HG03175 (cell line): ENCODE measurements around the gene RDH13.

Experiments
- ATAC-seq: cut with Tn5 transposase; IDR thresholded peaks from one replicate; pipeline ENCODE4 v1.9.1; 2021; ENCODE audit warnings: mild to moderate bottlenecking, moderate library complexity; ENCODE audit not compliant: unreplicated experiment

The RDH13 gene

DNA sequence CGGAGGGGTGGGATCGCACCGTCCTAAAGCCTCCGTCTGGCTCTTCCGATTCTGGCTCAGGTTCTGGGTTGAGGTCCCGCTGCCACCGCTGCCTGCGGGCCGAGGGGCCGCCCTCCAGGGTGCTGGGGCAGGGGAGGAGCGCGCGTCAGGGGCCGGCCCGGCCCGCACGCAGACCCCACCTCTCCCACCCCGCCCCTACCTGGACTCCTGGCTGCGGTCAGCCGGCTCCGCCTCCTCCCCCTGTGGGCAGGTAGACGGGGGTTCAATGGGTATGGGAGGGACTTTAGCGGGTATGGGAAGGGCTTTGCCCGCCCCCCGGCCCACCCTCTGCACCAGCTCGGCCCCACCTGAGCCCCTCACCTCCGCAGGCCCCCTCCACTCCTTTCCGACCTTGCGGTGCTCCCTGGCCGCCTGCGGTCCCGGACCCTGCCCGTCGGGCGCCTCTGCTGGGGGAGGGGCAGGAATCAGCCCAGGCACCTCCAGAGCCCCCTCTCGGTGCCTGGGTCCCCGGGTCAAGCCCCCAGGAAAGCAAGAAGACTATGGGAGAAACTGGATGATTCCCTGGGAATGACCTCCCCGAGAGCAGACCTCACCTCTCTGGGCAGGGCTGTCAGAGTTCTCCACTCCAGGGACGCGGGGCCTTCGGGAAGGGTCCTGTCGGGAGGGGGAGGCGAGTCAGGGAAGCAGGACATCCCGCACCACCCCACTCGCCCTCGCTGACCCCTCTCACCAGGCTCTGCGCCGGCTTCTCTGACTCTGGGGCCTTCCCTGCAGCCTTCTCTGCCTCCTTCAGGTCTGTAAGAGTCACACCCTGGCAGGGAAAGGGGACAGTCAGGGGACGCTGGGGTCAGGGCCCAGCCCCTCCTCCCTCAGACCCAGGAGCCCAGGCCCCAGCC lies 29.7 kb upstream of the RDH13 start:
- no peak for ATAC-seq

DNA sequence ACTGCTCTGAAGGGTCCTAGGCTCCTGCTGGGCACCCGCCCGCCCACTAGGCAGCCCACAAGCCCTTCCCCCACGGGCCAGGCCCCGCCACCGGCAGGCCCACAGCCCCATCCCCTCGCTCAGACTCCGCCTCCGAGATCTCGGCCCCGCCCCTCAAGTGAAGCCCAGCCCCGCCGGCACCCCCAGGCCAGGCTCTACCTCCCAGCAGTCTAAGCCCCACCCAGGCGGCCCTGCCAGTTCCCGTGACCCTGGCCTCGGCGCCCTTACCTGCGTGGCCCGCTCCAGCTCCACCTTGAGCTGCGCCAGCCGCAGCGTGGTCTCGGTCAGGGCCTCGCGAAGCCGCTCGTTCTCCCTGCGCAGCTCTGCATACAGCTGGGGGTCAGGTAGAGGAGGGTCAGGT lies 29.0 kb upstream of the RDH13 start:
- ATAC-seq = no peak

DNA sequence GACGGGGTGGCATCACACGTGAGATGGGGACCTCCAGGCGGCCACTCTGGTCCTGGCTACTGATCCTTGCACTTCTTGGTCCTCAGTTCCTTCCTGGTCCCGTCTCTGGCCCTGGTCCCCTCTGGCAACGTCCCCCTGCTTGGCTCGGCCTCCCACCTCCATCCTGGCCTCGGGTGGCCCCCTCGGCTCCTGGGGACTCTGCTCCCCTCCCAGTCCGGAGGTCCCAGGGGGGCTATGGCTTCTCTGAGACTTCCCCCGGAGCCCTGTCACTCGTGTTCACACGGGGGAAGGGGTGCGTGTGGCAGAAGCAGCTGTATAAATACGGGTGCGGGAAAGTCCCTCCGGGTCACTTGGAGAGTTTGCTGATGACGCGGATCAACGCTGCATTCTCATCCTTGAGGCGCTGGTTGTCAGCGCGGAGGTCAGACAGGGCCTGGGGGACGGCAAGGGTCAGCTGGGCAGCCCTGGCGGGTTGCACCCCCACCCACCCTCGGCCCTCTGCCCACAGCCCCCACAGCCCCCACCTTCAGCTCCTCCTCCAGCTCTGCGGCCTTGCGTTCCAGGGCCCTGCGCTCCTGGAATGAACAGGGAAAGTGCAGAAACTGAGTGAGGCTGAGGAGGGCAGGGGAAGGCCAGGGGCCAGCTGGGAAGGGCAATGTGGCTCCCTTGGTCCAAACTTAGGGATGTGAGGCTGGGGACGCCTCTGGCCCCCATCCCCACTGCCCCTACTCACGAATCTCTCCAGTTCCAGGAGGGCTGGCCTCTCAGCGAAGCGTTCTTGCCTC lies 28.4 kb upstream of the RDH13 start:
- no peak for ATAC-seq

DNA sequence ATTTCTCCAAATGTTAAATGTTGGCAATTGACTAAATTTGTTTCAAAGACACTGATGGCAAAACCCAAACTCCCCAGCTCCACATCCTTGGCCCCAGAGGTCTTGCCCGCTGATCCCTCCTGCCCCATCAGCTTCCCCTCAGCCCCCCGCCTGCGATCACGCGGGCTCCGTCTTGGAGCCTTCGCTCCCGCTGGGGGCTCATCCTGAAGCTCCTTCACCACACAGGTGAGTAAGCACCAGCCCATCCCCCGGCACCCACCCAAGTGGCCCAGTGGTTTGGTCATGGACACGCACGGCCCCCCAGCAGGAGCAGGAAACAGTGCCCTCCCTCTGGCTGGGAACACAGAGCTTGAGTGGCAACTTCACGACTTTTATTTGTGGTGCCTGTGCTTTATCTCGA lies 27.6 kb upstream of the RDH13 start:
- ATAC-seq = no peak

DNA sequence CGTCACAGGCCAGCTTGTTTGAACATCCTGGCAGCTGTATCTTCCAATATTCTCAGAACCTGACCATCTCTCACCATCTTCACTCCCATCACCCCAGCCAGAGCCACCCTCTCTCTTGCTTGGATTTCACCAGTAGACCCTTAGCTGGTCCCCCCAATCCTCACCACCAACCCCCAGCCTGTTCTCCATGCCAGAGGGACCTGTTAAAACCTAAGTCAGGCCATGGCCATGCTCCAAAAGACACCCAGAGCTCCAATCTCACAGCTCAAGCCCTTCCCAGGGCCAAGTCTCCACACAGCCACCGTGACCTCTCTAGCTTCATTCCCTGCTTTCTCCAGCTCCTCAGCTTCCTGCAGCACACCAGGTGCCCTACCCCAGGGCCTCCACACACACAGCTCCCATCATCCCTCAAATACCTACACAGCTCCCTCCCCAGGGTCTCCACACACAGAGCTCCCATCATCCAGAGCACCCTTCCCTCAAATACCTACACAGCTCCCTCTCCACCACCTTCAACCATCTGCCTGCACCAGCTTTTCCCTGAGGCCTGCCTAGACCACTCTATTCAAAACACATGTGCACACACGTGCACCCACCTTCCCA lies 26.5 kb upstream of the RDH13 start:
- no peak for ATAC-seq

DNA sequence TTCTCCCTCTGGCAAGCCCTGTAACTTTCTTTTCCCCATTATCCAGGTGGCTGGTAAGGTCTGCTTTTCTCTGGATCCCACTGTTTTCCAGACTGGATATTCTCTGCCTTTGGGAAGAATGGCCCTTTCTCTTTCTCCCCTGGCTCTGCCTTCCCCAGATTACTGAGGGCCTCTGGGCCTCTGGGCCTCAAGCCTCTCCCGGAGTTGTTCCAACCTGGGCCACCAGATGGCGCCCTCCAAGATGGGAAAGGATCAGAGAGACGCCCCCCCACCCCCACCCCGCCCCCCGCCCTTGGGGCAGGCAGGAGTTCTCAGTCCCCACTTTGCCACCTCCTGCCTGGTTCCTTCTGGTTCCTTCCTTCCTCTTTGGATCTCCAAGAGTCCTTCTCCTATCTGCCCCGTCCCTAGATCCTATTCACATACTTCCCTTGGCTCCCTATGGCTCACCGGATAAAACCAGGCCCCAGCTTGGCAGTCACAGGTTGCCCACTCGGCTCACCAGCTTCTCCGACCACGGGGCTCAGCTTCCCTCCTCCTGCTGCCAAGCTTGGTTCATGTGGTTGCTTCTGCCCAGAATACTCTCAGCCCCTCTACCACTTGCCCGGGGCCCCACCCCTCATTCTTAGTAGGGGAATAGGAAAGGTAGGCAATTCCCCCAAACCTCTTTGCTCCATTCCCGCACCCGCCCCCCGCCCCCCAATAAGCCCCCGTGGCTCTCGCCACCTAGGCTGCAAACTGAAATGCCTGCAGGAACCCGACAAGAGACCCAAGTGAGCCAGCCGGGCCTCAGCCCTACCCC lies 25.8 kb upstream of the RDH13 start:
- no peak for ATAC-seq

DNA sequence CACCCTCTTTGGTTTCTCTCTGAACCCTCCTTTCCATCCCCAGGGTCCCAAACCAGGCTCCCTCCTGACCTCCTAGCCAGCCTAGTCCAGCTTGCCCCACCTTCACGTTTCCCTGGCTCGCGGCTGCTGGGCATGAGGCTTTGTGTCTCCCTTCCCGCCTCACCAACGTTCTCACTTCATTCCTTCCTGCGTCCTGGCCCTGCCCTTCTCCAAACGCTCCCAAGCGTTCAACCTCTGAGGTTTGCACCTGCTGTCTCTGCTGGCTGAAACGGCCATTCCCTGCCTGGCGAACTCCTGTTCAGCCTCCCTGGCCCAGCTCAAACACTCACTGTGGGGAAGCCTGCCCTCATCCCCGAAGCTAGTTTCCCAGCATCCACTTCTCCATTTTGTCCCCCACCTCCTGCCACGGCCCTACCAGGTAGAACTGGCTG lies 25.1 kb upstream of the RDH13 start:
- ATAC-seq = no peak

DNA sequence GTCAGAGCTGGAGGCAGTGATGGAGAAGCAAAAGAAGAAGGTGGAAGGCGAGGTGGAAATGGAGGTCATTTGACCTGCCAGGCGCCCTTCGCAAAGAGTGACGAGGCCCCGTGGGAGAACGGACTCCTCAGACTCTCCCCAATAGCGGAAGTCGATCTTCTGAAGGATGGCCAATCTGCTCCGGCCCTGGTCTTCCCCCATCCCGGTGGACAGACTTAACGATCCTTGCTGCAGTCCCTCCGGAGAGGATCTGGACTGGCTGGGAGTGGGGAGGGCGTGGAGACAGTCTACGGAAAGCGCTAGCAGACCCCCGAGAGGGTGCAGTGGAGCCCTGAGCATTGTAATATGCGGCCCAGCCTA lies 24.6 kb upstream of the RDH13 start:
- ATAC-seq = no peak

DNA sequence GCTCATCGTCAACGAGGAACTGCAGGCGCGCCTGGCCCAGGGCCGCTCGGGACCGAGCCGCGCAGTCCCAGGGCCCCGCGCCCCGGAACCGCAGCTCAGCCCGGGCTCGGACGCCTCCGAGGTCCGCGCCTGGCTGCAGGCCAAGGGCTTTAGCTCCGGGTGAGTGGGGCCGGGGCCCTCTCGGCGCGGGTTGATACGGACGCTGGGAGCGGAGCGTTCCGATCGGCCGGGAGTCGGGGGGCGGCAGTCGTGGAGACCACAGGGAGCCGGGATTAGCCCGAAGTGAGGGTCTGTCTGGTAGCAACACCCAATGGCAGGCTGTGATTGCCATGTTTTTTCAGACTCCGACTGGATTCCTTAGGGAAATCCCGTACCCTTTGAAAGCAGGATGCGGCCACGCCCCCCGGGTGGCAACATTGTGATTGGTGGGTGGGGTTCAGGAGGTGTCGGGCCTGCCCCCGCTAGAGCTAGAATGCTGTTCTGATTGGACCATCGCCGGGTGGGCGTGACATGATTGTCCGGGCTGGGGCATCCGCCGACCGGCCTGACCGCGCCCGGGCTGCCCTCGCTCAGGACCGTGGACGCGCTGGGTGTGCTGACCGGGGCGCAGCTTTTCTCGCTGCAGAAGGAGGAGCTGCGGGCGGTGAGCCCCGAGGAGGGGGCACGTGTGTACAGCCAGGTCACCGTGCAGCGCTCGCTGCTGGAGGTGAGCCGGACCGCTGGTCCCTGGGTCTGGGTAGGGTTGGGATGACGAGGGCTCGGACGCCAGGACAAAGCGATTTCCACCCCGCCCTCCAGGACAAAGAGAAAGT lies 24.0 kb upstream of the RDH13 start:
- ATAC-seq = no peak

DNA sequence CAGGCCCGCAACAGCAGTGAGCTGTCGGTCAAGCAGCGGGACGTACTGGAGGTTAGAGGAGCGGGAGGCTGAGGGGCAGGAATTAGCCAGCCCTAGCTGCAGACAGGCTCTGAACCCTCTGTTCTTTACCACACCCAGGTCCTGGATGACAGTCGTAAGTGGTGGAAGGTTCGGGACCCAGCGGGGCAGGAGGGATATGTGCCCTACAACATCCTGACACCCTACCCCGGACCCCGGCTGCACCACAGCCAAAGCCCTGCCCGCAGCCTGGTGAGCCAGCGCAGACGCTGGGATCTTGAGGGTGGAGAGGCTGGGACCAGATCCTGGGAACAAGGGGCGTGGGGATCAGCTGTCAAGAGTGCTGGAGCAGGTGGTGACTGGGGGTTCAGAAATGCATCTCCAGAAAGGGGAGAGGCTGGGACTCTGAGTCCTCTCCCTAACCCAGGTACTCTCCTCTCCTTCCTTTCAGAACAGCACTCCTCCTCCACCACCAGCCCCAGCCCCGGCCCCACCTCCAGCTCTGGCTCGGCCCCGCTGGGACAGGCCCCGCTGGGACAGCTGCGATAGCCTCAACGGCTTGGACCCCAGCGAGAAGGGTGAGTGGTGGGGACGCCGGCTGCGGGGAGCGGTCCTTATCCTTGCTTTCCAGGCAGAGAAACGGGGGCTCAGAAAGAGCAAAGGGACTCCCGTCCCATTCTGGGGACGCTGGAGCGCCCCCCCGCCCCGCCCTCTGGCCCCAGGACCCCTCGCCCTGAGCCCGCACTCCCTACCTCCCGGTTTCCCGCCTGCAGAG lies 23.2 kb upstream of the RDH13 start:
- ATAC-seq = no peak

DNA sequence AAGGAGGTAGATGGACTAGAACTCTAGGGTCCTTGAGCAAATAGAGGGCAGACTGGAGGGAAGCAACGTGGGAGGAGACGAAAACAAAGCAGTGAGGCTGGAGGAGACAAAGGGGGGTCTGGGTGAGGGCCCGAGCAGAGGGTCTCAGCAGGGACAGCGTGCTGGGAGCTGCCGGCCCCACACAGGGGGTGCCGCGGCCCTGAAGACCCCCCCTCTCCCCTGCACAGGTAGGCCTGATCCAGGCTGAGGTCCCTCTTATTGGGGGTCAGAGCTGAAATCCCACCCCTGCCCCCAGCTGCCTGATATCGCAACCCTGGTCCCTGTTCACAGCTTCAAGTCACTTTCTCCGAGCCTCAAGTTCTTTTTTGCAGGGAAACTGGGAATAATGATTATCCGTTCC lies 21.5 kb upstream of the RDH13 start:
- no peak for ATAC-seq

DNA sequence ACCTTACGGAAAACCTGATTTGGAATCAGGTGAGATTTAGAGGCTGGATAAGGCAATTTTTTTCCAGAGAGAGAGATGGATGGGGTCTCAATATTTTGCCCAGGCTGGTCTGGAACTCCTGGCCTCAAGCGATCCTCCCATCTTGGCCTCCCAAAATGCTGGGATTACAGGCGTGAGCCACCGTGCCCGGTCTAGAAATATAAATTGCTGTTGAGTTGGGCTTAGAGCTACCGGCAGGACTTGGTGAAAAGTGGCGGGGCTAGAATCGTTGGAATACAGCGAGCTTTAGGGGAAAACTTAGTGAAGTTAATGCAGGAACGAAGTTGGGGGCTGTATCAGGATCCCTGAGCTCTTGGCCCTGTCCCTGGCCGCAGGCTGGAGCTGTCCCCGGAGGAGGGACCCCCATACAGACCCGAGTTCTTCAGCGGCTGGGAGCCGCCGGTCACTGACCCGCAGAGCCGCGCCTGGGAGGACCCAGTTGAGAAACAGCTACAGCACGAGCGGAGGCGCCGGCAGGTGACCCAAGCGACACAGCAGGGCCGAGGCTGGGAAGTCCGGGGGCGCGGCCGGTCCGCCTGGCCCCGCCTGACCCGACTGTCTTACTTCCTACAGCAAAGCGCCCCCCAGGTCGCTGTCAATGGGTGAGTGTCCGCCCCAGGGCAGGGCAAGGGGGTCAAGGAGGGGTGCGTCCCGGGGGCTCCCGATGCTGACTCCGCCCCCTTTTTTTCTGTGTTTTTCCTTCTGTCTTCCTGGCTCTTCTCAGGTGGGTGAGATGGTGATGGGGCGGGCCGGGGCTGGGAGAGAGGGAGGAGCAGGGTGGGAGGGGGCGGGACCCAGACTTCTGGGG lies 20.3 kb upstream of the RDH13 start:
- no peak for ATAC-seq

DNA sequence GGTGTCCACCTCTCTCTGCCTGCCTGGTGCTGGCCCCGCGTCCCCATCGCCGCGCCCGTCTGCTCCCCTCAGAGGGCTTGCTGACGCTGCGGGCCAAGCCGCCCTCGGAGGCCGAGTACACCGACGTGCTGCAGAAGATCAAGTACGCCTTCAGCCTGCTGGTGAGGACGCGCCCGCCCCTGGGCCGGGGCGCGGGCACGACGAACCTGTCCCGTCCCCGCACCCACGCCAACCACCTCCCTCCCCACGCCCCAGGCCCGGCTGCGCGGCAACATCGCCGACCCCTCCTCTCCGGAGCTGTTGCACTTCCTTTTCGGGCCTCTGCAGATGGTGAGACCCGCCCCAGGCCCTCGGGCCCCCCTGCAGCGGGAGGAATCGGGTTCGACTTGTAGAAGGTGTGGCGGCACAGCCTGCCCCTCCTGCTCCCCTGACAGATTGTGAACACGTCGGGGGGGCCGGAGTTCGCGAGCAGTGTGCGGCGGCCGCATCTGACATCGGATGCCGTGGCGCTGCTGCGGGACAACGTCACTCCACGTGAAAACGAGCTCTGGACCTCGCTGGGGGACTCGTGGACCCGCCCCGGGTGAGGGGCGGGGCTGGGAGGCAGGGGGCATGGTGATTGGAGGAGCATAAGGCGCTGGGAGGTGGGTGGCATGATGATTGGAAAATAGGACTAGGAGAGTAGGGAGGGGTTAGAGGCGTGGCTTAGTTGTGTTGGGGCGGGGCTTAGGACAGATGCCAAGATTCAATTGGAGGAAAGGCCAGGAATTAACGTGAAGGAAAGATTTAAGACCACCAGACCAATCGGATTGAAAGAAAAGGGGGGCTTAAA lies 19.3 kb upstream of the RDH13 start:
- ATAC-seq = no peak

DNA sequence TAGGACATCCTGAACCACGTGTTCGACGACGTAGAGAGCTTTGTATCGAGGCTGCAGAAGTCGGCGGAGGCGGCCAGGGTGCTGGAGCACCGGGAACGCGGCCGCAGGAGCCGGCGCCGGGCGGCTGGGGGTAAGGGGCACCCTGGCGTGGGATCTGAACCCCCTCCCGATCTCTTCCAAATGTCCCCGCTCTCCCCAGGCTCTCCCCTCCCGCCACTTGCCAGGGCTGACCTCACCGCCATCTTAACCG lies 18.7 kb upstream of the RDH13 start:
- no peak for ATAC-seq

DNA sequence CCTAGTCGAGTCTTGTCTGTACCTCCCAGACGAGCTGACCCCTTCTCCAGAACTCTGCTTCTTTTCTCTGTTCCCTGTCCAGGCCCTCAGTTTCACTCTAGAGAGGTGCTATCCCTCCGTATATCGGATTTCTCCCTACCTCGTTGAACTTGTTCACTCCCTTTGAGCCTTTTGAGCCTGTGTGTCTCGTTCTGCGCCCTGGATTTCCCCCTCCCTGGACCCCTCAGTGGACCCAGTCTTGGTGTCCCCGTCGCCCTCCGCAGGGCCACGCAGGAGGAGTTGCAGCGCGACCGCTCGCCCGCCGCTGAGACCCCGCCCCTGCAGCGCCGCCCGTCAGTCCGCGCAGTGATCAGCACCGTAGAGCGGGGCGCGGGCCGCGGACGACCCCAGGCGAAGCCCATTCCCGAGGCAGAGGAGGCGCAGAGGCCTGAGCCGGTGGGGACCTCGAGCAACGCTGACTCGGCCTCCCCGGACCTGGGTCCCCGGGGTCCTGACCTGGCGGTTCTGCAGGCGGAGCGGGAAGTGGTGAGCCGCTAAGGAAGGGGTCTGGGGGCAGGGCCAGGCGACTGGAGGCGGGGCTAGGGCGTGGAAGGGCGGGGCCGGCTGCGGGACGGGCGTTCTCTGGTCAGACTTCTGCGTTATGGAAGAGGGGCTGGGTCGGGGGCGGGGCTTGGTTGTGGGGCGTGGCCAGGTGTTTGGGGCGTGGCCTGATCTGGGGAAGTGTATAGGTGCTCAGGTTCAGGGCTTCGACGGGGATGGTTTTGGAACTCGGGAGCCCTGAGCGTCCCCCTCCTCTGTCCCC lies 18.2 kb upstream of the RDH13 start:
- peak; percentile 72 for ATAC-seq

DNA sequence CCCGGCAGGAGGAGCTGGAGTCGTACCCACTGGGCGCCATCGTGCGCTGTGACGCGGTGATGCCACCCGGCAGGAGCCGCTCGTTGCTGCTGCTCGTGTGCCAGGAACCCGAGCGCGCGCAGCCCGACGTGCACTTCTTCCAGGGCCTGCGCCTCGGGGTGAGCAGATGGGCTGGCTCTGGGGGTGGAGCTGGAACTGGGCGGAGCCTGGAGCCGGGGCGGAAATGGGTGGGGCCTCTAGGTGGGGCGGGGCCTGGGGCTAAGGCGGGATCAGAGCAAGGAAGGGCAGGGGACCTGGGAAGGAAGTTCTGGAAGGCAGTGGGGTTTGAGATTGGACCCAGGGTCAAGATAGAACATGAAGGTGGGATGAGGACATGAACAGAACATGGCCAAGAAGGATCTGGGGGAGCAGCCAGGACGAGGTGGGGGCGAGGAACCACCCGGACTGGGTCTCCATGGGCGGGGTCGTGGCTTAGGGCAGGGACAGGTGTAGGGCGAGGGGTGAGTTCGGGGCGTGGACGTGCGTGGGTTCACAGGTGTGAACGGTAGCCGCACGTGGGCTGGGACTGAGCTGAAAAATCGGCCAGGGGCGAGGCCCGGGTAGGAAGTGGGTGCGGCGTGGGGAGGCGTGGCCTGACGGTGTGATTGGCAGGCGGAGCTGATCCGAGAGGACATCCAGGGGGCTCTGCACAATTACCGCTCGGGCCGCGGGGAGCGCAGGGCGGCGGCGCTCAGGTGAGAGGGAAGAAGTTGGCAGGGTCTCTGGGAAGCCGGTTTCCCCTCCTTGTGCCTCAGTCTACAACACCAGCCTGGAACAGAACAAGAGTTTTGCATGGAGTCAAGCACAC lies 17.4 kb upstream of the RDH13 start:
- no peak for ATAC-seq
